Right atrium auricular region (tissue), 2 donors: ENCODE measurements around the gene SUN5. TPM values are rescaled to one million over a fixed set of nuclear protein-coding genes. Genes with fewer than 3 reads are reported as not detected.
"Not testable (repeated sequence)": the region's sequence is repeated elsewhere in the genome, so short reads cannot be mapped to it uniquely, and the experiment has no call there.

ENCODE experiments used
- DNase-seq: peaks from one replicate; pipeline ENCODE4 v3.0.0-alpha.2; 2019; ENCODE audit warnings: low spot score
- H3K27ac ChIP-seq, 2 donors: fragments of 200-600 bp; sonication (generic); 1 replicate in 1 of 2; 2 replicates in 1 of 2; pipeline ENCODE4 v1.5.1; 2016 to 2019
- H3K27me3 ChIP-seq, 2 donors: fragments of 200-600 bp; sonication (generic); one replicate each; pipeline versions ENCODE4 v1.5.1 to v1.6.0; 2017 to 2019
- H3K36me3 ChIP-seq: fragments of 200-600 bp; sonication (generic); one replicate; pipeline ENCODE4 v1.5.1; 2016
- H3K4me1 ChIP-seq, 2 donors: fragments of 200-600 bp; sonication (generic); one replicate each; pipeline versions ENCODE4 v1.5.1 to v1.6.0; 2017 to 2019
- H3K4me3 ChIP-seq, 2 donors: fragments of 200-600 bp; sonication (generic); 1 replicate in 1 of 2; 2 replicates in 1 of 2; pipeline ENCODE4 v1.5.1; 2017 to 2019; ENCODE audit warnings: mild to moderate bottlenecking in 1 of 2, moderate library complexity in 1 of 2
- H3K9me3 ChIP-seq, 2 donors: fragments of 200-600 bp; sonication (generic); one replicate each; pipeline ENCODE4 v1.5.1; 2019
- CTCF ChIP-seq, 2 donors: fragments of 200-600 bp; sonication (generic); IDR thresholded peaks; one replicate each; pipeline ENCODE4 v1.5.1; 2019; ENCODE audit warnings: antibody characterized with exemption in 2 of 2
- total RNA-seq, 2 donors: library from RNA; depleted of rRNA; stranded (reverse); fragments of >200 nt; gene quantifications; one replicate each; pipeline ENCODE4 v1.1.0, GENCODE V29; 2016

SUN5 gene
- total RNA-seq, 2 donors from 2014 or later, result not detected

- Histone ChIP-seq H3K27me3 (no peaks in the 10 kb centered on the region), H3K9me3 (no peaks in the 10 kb centered on the region), H3K36me3 (no peaks in the 10 kb centered on the region), H3K27ac (no peak overlapping the region), H3K4me1 (no peaks in the 10 kb centered on the region), H3K4me3 (no peak overlapping the region)
- DNase-seq, result peak; percentile 46
- no peak for TF ChIP-seq CTCF (IDR thresholded peaks at IDR 0.05)
These were observed 38.5 kb downstream of the SUN5 start for GRCh38 chr20:32965581-32966373.

- H3K36me3 ChIP-seq, result no peaks in the 10 kb centered on the region
- H3K9me3 ChIP-seq, result no peaks in the 10 kb centered on the region
- no peaks in the 10 kb centered on the region for H3K4me1 ChIP-seq
- no peak overlapping the region for H3K27ac ChIP-seq
- H3K27me3 ChIP-seq, result no peaks in the 10 kb centered on the region
- no peak for DNase-seq
- H3K4me3 ChIP-seq, result no peak overlapping the region
- TF ChIP-seq CTCF (IDR thresholded peaks at IDR 0.05), result no peak
These were observed 39.1 kb downstream of the SUN5 start for GRCh38 chr20:32965115-32965514.

GRCh38 chr20:32964575-32964974, 39.7 kb downstream of the SUN5 start:
- Histone ChIP-seq H3K36me3 (no peaks in the 10 kb centered on the region), H3K4me3 (no peak overlapping the region), H3K4me1 (no peaks in the 10 kb centered on the region), H3K27ac (no peak overlapping the region), H3K27me3 (no peaks in the 10 kb centered on the region), H3K9me3 (no peaks in the 10 kb centered on the region)
- peak; percentile 47 for DNase-seq
- TF ChIP-seq CTCF (IDR thresholded peaks at IDR 0.05), result no peak

GRCh38 chr20:32963176-32963575, 41.1 kb downstream of the SUN5 start:
- H3K9me3 ChIP-seq, result no peaks in the 10 kb centered on the region
- no peak overlapping the region for H3K27ac ChIP-seq
- no peaks in the 10 kb centered on the region for H3K36me3 ChIP-seq
- H3K4me3 ChIP-seq, result no peak overlapping the region
- no peak for DNase-seq
- no peak for TF ChIP-seq CTCF (IDR thresholded peaks at IDR 0.05)
- H3K27me3 ChIP-seq, result no peaks in the 10 kb centered on the region
- H3K4me1 ChIP-seq, result no peaks in the 10 kb centered on the region

GRCh38 chr20:32962646-32963045, 41.6 kb downstream of the SUN5 start:
- not testable (repeated sequence) for H3K27ac ChIP-seq, H3K27me3 ChIP-seq, H3K4me1 ChIP-seq, H3K4me3 ChIP-seq, H3K9me3 ChIP-seq, H3K36me3 ChIP-seq
- DNase-seq, result peak; percentile 40

- no peak for TF ChIP-seq CTCF (IDR thresholded peaks at IDR 0.05)
- Histone ChIP-seq H3K4me3 (no peak overlapping the region), H3K4me1 (no peaks in the 10 kb centered on the region), H3K9me3 (no peaks in the 10 kb centered on the region), H3K27ac (no peak overlapping the region), H3K36me3 (no peaks in the 10 kb centered on the region), H3K27me3 (no peaks in the 10 kb centered on the region)
- DNase-seq, result peak; percentile 21
These were observed 42.2 kb downstream of the SUN5 start for GRCh38 chr20:32962053-32962452.
